Embryonic facial prominence (tissue), 1 donor: ENCODE data around the gene PPP1R2.

Experiments
- DNase-seq: peaks from one replicate; pipeline ENCODE4 v3.0.0-alpha.2; 2016; ENCODE audit errors: extremely low spot score

PPP1R2 gene

GRCh38 chr3:195565716-195566115 lies 22.6 kb upstream of the PPP1R2 start:
- no peak for DNase-seq

- no peak for DNase-seq
Observed at GRCh38 chr3:195563317-195563716, 20.2 kb upstream of the PPP1R2 start.

GRCh38 chr3:195559723-195560409 lies 16.7 kb upstream of the PPP1R2 start:
- no peak for DNase-seq

GRCh38 chr3:195558602-195559001 lies 15.5 kb upstream of the PPP1R2 start:
- DNase-seq, result no peak

GRCh38 chr3:195557322-195557721 lies 14.2 kb upstream of the PPP1R2 start:
- DNase-seq, result no peak

- DNase-seq, result no peak
Observed at GRCh38 chr3:195556390-195556789, 13.3 kb upstream of the PPP1R2 start.

GRCh38 chr3:195555110-195555509 lies 12.0 kb upstream of the PPP1R2 start:
- DNase-seq, result no peak

GRCh38 chr3:195554458-195554857 lies 11.3 kb upstream of the PPP1R2 start:
- DNase-seq, result no peak

- no peak for DNase-seq
Observed at GRCh38 chr3:195553268-195553667, 10.1 kb upstream of the PPP1R2 start.

GRCh38 chr3:195551381-195551978 lies 8.4 kb upstream of the PPP1R2 start:
- DNase-seq, result no peak

- DNase-seq, result no peak
Observed at GRCh38 chr3:195550723-195551122, 7.6 kb upstream of the PPP1R2 start.

GRCh38 chr3:195549931-195550519 lies 6.9 kb upstream of the PPP1R2 start:
- no peak for DNase-seq

GRCh38 chr3:195548987-195549386 lies 5.9 kb upstream of the PPP1R2 start:
- no peak for DNase-seq

- DNase-seq, result no peak
Observed at GRCh38 chr3:195548501-195548900, 5.4 kb upstream of the PPP1R2 start.

- no peak for DNase-seq
Observed at GRCh38 chr3:195548006-195548405, 4.9 kb upstream of the PPP1R2 start.

- DNase-seq, result no peak
Observed at GRCh38 chr3:195546130-195546560, 3.0 kb upstream of the PPP1R2 start.

GRCh38 chr3:195544634-195545033 lies 1.5 kb upstream of the PPP1R2 start:
- no peak for DNase-seq

GRCh38 chr3:195544230-195544536 lies 1.1 kb upstream of the PPP1R2 start:
- no peak for DNase-seq

- no peak for DNase-seq
Observed at GRCh38 chr3:195543500-195544229, 540 bp upstream of the PPP1R2 start.

- no peak for DNase-seq
Observed at GRCh38 chr3:195542316-195542697, 818 bp downstream of the PPP1R2 start.

GRCh38 chr3:195540511-195540910 lies 2.6 kb downstream of the PPP1R2 start:
- DNase-seq, result no peak

- DNase-seq, result no peak
Observed at GRCh38 chr3:195540027-195540426, 3.1 kb downstream of the PPP1R2 start.

- DNase-seq, result no peak
Observed at GRCh38 chr3:195539479-195539878, 3.6 kb downstream of the PPP1R2 start.
